GM13976 (cell line): ENCODE data around the gene RIMS3.

Experiments
- DNase-seq: peaks from one replicate; pipeline ENCODE4 v3.0.0; 2012; ENCODE audit warnings: low spot score
- CTCF ChIP-seq: IDR thresholded peaks from 2 replicates; pipeline ENCODE4 v1.5.1; 2012; ENCODE audit warnings: borderline replicate concordance, mild to moderate bottlenecking; ENCODE audit not compliant: insufficient read depth; ENCODE audit errors: extremely low read depth, missing control alignments, control extremely low read depth
- in situ Hi-C: fragments of 300-500 bp; cut with MboI; formaldehyde crosslinking; loops from one replicate; pipeline ENCODE4 v1.12.0; 2022; ENCODE audit warnings: low sequenced_read_pairs, mixed read lengths, inconsistent platforms; ENCODE audit not compliant: unreplicated experiment

RIMS3 gene

GRCh38 chr1:40618108-40618507, 47.4 kb downstream of the RIMS3 start:
- in situ Hi-C loops: loop anchor here (25.0 kb wide), 1 partner anchor 319 kb away; no protein-coding TSS in a partner anchor
- no peak for DNase-seq
- TF ChIP-seq CTCF: no peak

- in situ Hi-C loops: loop anchor here (25.0 kb wide), 1 partner anchor 325 kb away; no protein-coding TSS in a partner anchor
- peak; percentile 94 for TF ChIP-seq CTCF
- peak; percentile 86 for DNase-seq
Observed at GRCh38 chr1:40612345-40612831, 53.1 kb downstream of the RIMS3 start.

DNA sequence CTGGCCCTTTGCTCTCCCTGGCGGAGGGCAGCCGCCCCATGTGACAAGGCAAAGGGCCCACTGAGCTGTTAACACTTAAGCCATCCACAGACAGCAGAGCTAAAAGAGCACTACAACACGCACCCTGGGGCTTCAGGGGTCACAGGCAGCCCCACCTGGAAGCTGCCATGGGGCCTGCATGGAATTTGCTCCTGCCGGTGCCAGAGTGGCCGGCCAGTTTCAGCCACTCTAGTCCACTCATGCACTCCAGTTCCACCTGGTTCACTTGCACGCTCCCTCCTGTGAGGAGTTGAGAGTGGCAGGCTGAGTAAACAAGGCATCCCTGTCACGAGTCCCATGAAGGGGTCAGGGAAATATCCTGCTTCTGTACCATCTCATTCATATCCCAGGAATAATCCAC, 55.3 kb downstream of the RIMS3 start:
- in situ Hi-C loops: loop anchor here (25.0 kb wide), 1 partner anchor 327 kb away; no protein-coding TSS in a partner anchor

GRCh38 chr1:40607921-40608320, 57.6 kb downstream of the RIMS3 start:
- DNase-seq: no peak
- no peak for TF ChIP-seq CTCF
- in situ Hi-C loops: loop anchor here (25.0 kb wide), 1 partner anchor 329 kb away; no protein-coding TSS in a partner anchor

More for the DNA sequence above, 55.3 kb downstream of the RIMS3 start:
- no peak for TF ChIP-seq CTCF
- DNase-seq: no peak

- no peak for TF ChIP-seq CTCF
- in situ Hi-C loops: loop anchor here (25.0 kb wide), 1 partner anchor 330 kb away; no protein-coding TSS in a partner anchor
- DNase-seq: no peak
Observed at GRCh38 chr1:40606978-40607377, 58.5 kb downstream of the RIMS3 start.

DNA sequence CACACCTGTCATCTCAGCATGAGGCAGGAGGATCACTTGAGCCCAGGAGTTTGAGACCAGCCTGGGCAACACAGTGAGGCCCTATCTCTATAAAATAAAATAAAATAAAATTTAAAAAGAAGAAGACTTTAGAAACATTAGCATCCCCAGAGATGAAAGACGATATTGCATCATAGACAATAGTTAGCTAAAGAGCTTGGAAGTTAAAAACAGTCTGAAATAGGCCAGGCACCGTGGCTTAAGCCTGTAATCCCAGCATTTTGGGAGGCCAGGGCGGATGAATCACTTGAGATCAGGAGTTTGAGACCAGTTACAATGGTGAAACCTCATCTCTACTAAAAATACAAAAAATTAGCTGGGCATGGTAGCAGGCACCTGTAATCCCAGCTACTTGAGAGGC, 59.3 kb downstream of the RIMS3 start:
- TF ChIP-seq CTCF: no peak
- no peak for DNase-seq
- in situ Hi-C loops: loop anchor here (25.0 kb wide), 1 partner anchor 331 kb away; no protein-coding TSS in a partner anchor
